HG02981 (cell line): ENCODE measurements around the gene MS4A5.
"Not testable (repeated sequence)": the region's sequence is repeated elsewhere in the genome, so short reads cannot be mapped to it uniquely, and the experiment has no call there.

Experiments
- ATAC-seq: cut with Tn5 transposase; IDR thresholded peaks from one replicate; pipeline ENCODE4 v1.9.1; 2021; ENCODE audit warnings: mild to moderate bottlenecking, moderate library complexity; ENCODE audit not compliant: unreplicated experiment

The MS4A5 gene, protein sequence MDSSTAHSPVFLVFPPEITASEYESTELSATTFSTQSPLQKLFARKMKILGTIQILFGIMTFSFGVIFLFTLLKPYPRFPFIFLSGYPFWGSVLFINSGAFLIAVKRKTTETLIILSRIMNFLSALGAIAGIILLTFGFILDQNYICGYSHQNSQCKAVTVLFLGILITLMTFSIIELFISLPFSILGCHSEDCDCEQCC

DNA sequence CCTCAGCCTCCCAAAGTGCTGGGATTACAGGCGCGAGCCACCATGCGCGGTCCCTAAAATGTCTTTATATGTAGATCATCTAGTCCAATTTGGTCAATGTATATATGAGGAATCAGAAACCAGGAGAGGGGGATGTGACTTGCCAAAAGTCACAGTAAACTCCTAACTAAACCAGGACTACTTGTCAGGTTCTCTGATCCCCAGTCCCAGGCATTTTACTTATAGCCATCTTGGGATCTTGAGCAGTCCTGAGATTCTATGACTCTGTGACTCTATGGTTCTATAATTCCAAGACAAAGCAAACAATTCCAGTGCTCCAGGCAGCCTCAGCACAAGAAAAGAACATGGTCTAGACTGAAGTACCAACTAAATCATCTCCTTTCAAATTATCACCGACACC is at the start of gene MS4A5:
TSS of gene MS4A5 (plus strand) at position 301 of the 400 bp plus-strand sequence. CDS start 103 bp downstream, outside the sequence.
- no peak for ATAC-seq

DNA sequence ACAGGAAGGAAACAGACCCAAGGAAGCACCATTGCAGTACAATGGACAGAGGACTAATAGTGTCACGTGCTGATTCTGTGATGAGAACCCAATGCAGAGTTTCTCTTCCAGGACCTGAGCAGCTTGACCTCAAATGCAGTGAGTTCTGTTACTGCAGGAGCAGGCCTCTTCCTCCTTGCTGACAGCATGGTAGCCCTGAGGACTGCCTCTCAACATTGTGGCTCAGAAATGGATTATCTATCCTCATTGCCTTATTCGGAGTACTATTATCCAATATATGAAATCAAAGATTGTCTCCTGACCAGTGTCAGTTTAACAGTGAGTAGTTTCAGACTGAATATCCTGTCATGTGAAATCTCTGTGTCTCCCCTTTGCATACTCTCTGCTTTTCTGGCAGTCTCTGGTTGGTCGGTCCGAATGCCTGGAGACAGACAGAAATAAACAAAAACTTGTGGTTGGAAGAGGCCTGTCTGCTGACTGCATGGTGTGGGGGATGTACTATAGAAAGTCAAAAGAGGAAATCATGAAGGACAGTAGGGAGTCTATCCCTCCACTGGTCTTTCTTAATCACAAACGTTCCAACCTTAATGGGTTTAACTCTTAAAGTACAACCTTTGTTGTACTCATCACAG is 40.0 kb upstream of the MS4A5 start:
- peak; percentile 95 for ATAC-seq

DNA sequence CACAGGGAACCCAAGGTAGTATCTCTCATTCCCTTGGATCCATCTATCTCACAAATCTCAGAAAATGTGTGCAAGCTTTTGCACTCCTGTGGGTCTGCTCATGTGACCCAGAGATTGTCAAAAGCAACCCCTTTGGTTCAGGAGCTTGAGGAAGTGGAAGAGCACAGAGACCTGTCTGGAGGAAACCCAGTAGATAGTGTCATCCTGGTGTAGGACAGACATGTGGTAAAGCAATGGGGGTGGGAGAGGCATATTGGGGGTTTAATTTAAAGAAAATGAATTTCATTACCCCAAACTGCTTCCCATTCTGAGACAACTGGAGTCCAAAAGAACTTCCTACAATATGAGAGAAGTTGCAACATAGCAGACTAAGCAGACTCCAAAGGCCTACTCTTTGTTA is 39.0 kb upstream of the MS4A5 start:
- ATAC-seq: no peak

DNA sequence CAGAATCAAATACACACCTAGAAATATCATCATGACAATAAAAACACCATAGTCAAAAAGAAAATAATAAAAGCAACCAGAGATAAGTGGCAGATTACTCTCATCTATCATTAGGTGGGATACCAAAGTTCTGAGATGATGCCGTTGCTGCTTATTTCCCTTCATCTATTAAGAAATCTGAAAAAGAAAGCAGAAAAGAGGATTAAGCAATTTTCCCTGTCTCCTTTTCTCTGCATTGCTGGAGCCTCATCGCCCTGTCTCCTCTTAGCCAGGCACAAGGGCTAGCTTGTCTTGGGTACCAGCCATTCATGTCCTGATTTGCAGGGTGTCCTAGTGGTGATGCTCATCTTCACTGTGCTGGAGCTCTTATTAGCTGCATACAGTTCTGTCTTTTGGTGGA is 37.0 kb upstream of the MS4A5 start:
- no peak for ATAC-seq

DNA sequence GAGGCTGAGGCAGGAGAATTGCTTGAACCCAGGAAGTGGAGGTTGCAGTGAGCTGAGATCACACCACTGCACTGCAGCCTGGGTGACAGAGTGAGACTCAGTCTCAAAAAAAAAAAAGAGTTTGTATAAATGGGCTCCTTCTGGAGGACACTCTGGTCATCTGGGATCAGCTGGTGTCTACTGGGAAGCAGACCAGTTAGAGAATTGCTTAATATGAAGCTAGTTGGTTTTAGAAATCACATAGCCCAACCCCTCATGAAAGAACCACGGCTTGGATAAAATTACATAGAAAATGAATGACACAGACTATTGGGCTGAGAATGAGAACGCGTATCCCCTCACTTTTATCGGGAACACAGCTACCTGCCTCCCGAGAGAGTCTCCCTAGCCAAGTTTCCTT is 36.4 kb upstream of the MS4A5 start:
- ATAC-seq: no peak

DNA sequence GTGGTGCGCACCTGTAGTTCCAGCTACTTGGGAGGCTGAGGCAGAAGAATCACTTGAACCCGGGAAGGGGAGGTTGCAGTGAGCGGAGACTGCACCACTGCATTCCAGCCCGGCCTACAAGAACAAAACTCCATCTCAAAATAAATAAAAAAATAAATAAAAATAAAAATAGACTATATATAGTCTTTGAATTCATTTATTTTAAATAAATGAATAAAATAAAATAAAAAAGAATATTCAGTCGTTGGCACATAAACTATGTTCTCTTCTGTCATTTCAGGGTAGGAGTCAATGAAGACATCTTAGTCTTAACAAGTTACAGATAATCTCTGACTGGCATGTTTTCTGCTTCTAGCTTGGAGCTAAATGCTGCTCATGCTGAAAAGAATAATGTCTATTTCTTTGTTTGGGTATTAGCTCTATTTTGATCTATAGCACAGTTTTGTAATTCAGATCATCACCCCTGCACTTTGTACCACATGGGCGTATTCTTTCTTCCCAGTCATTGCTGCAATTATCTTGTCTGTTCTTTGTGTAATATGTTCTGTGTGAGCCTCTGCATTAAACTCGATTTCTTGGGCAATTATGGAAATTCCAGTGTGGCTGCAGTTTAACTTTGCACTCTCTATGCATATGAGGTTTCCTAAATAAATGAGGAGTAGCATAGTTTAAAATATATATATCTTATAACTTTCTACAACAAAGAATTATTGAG is 34.5 kb upstream of the MS4A5 start:
- ATAC-seq: no peak

DNA sequence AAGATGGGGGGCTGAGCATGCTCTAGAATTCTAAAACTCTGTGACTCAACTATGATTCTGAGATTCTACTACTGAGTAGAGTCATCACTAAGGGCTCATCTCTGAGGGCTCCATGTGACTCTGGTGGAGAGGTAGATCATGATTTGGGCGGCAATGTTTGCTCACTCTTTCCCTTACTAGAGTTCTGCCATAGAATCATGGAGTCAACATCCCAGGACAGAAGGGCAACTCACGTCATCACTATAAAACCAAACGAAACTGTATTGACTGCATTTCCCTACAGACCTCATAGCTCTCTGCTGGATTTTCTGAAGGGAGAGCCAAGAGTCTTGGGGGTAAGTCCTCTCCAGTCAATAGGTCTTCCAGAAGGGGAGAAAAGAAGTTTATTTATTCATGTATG is 33.0 kb upstream of the MS4A5 start, which contains the start of gene MS4A14:
TSS of gene MS4A14 (plus strand) at position 78 of the 400 bp plus-strand sequence. CDS start at position 198, 120 bp downstream.
- no peak for ATAC-seq

DNA sequence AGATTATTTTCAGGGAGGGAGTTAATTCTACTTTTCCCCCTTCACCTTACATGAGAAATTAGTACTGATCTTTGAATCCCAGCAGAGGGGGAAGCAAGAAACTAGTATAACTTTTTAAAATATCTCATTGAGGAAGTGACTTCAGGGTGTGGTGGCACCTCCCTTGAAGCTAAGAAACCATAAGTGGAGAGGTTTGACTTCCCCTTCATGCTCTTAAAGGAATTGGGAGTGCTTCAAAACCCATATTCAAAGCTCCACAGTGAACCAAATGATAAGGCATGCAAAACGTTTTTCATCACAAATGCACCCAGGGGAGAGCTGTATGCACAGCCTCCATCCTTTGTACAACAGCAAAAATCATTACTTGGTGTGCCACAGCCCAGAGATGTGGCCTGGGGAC is 32.6 kb upstream of the MS4A5 start:
- no peak for ATAC-seq

DNA sequence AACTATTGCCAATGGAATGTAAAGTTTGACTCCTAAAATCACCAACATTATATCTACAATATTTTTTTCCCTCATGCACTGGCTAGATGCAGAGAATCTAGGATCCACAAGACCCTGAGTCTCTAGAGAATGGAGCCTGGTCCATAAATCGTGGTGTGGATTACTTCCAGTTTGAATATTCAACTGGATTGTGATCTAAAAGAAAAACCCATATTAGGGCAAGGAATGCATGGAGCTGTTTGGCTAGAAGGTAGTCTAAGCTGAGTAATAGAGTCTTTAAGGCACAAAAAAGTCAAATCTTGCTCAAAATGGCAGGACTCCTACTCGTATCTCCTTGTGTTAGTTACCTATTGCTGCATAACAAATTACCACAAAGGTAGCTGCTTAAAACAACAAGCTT is 9.4 kb upstream of the MS4A5 start:
- no peak for ATAC-seq

DNA sequence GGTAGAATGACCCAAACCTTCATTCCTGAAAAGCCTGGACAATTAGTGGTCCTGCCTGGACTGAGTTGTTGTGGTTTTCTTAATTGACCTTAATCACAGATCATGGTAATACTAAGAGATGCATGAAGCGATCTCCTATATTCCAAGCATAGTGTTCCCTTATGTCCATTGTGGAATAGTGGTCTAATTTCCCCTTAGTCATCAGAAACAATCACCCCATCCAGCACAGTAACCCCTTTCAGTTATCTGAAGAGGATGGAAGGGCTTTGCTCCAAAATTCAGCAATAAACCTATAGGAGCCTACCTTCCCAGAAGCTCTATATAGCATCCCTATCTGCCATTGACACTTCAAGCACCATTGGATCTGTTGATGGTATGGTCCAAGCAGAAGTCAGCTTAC is 6.8 kb upstream of the MS4A5 start:
- no peak for ATAC-seq

DNA sequence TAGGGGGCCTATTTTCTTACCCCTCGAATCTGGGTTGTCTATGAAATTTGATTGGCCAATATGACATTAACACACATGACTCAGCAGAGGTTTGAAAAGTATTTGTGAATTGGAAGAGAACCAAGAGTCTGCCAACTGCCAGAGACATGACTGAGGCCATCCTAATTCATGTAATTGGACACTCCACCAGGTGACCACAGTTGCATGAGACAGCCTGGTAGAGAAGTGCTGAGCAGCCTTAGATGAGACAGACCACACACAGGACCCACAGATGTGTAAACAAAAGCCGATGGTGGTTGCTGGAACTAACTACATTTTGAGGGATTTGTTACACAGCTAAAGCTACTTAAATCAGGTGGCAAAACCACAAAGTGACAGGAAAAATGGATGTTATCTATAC is 855 bp upstream of the MS4A5 start:
- ATAC-seq: no peak

DNA sequence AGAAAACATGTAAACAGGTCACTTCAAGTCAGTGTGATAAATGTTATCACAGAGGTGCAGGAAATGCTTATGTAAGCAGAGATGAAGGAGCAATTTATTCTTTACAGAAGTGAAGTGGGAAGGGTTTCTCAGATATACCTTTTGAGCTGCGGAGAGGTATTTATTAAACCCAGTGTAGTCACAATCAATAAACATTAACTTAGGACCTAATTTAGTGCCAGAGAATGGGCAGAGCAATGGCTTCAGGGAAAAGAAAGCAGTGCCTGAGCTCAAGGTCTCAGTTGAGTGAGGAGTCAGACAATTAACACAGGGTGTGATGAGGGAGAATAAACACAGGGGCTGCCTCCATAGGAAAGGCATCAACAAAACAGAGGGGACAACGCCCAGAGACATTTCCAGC is 1.9 kb downstream of the MS4A5 start:
- ATAC-seq: no peak

DNA sequence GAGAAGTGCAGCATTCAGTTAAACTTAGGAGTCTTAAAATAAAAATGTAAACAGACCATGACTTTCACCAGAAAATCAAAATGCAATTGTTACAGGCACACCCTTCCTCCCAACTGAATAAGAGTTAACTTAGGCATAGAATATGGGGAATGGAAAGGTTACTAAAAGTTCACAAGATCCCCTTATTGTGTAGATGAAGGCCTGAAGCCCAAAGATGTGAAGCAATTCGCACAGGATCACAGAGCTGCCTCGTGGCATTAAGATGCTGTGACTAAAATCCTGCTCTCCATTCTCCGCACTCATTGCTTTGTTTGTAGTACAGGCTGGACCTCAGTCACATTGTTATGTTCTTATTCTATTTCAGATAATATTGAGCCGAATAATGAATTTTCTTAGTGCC is 4.0 kb downstream of the MS4A5 start:
- ATAC-seq: no peak

DNA sequence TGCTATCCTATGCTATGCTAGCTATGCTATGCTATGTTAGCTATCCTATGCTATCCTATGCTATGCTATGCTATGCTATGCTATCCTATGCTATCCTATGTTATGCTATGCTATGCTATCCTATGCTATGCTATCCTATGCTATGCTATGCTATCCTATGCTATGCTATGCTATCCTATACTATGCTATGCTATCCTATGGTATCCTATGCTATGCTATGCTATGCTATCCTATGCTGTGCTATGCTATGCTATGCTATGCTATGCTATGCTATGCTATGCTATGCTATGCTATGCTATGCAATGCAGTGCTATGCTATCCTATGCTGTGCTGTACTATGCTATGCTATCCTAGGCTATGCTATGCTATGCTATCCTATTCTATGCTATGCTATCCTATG is 17.7 kb downstream of the MS4A5 start:
- ATAC-seq: no peak

DNA sequence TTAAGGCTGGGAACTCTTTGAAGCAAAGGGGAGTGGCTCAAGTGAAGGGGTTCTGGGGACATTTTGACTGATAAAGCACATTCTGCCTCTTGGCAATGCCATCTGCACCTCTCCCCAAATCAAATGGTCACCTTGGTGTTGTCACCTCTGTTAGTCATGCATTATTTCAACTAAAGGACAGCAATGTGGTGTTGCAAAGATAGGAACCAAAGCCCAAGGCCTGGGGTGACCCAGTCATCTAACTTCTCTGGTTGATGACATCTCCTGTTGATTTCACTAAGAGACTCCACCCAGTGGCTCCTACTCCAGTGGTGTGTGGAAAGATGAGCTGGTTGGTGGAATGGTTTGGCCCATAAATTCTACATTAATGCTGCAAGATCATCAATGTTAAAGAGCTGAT is 18.5 kb downstream of the MS4A5 start:
- no peak for ATAC-seq

DNA sequence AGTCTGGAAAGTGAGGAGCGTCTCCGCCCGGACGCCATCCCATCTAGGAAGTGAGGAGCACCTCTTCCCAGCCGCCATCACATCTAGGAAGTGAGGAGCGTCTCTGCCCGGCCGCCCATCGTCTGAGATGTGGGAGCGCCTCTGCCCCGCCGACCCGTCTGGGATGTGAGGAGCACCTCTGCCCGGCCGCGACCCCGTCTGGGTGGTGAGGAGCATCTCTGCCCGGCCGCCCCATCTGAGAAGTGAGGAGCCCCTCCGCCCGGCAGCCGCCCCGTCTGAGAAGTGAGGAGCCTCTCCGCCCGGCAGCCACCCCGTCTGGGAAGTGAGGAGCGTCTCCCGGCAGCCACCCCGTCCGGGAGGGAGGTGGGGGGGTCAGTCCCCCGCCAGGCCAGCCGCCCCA is 21.8 kb downstream of the MS4A5 start:
- not testable (repeated sequence) for ATAC-seq

DNA sequence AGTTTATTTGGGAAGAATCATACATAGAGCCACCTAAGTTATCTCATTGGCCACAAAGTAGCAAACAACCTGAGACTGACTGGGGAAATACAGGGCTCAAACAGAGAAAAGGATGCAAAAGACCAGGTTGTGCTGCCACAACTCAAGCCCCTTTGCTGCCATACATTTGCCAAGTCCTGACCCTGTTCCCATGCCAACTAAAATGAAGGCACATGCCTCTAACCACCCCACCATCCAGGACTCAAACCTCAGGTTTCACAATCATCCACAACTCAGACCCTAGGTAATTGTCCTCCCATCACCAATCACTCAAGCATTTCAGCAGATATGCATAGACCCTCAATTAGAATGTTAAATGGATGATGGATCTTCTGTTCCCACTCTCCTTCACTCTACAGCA is 24.8 kb downstream of the MS4A5 start:
- no peak for ATAC-seq

DNA sequence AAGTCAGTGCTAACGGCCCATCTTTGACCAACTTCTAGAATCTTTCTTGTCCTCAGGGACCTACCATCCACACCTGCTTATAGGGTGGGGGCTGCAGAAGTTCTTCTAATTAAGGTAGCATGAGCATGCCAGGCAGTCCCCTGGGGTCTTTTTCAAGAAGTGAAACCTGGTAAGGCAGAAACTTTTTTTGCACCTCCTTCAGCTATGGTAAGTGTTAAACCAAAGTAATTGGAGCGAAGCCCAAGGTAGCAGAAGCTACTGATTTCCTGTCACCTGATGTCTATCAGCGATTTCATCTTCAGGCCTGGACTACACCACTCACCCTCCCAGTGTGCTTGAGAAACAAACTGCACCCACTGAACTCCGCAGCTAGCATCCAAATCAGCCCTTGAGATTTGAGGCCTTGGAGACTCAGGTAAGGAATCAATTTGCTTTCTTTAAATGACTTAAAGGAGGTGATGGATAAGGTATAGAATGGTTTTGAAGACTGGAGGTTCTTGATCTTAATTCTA is 26.2 kb downstream of the MS4A5 start, which contains the start of gene MS4A1:
TSS of gene MS4A1 (plus strand) at position 317 of the 512 bp plus-strand sequence. CDS start 6,528 bp downstream, outside the sequence.
- peak; percentile 80 for ATAC-seq

DNA sequence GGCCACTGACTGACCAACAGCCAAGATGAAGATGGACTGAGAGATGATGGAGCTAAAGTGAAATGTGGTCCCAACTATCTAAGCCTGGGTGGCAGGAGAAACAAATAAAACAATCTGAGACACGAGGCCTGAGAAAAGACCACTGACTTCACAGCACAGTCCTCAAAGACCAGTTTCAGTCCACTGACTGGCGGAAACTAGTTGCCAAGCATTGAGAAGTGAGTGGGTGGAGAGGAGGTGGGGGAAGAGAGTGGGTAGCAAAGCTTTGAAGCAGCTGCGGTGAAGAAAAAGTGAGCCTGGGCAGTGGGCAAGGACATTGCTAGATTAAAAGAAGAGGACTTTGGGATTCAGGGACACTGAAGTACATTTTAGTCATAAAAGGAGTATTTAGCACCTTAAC is 28.2 kb downstream of the MS4A5 start:
- ATAC-seq: peak; percentile 27

DNA sequence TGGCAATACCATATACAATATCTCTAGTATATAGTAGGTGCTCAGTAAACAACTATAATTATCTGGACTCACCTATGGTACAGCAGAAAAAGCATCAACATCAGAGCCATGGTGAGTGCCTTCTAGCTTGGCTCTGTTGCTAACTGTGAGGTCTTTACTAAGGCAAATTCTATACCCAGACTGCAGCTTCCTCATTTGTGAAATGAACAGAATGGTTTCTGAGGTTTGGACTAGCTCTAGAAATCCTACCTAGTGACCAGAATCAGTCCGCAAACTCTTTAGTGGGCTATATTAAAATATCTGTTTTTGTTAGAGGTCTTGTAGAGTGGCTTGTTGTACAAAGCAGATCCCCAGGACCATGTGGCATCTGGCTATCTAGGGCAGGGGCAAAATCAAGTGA is 30.0 kb downstream of the MS4A5 start:
- no peak for ATAC-seq

DNA sequence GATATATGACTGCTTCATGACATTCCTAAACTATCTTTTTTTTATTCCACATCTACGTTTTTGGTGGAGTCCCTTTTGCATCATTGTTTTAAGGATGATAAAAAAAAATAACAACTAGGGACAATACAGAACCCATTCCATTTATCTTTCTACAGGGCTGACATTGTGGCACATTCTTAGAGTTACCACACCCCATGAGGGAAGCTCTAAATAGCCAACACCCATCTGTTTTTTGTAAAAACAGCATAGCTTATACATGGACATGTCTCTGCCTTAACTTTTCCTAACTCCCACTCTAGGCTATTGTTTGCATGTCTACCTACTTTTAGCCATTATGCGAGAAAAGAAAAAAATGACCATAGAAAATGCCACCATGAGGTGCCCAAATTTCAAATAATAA is 39.5 kb downstream of the MS4A5 start:
- ATAC-seq: no peak

DNA sequence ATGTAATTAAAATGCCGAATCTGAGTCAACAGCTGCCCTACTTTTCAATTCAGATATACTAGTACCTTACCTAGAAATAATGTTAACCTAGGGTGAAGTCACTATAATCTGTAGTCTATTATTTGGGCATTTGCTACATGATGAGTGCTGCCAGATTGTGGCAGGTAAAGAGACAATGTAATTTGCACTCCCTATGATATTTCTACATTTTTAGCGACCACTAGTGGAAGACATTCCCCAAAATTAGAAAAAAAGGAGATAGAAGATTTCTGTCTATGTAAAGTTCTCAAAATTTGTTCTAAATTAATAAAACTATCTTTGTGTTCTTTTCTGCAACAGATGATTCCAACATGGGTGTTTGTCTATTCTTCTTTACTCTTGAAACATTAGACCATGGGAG is 40.4 kb downstream of the MS4A5 start:
- no peak for ATAC-seq
